Ovary (tissue), 9 donors: ENCODE results near the gene DSCAML1. TPM values are rescaled to one million over a fixed set of nuclear protein-coding genes. Genes with fewer than 3 reads are reported as not detected.

Source experiments
- DNase-seq, 5 donors: peaks; one replicate each; pipeline ENCODE4 v3.0.0-alpha.2; 2019 to 2020
- H3K27ac ChIP-seq, 2 donors: fragments of 200-600 bp; one replicate each; pipeline versions ENCODE4 v1.5.1 to v1.8.0; 2019 to 2022
- H3K27me3 ChIP-seq: fragments of 200-600 bp; one replicate; pipeline ENCODE4 v1.8.0; 2022
- H3K36me3 ChIP-seq: fragments of 200-600 bp; sonication (generic); one replicate; pipeline ENCODE4 v1.5.1; 2019
- H3K4me1 ChIP-seq: one replicate; pipeline ENCODE4 v1.8.1; 2013; ENCODE audit warnings: mild to moderate bottlenecking, moderate library complexity; ENCODE audit not compliant: insufficient read depth
- H3K4me3 ChIP-seq: fragments of 200-600 bp; sonication (generic); one replicate; pipeline ENCODE4 v1.5.1; 2017
- H3K9me3 ChIP-seq, 2 donors: fragments of 200-600 bp in 1 of 2; sonication (generic) in 1 of 2; one replicate each; pipeline versions ENCODE4 v1.5.1 to v1.8.1; 2013 to 2019; ENCODE audit warnings: mild to moderate bottlenecking in 1 of 2, moderate library complexity in 1 of 2
- EP300 ChIP-seq: sonication (generic); formaldehyde crosslinking; IDR thresholded peaks from one replicate; pipeline ENCODE4 v1.6.1; 2017; ENCODE audit warnings: antibody characterized with exemption
- POLR2A ChIP-seq: fragments of 450-650 bp; IDR thresholded peaks from one replicate; pipeline ENCODE4 v1.6.1; 2017; ENCODE audit warnings: antibody characterized with exemption, mild to moderate bottlenecking, moderate library complexity
- WGBS, 3 donors: extraction: QIAGEN DNeasy Blood & Tissue Kit in 1 of 3; methylation state at CpG; one replicate each; pipeline versions ENCODE4 v1.1.5 to v1.1.7; 2013 to 2017; 5-methylcytosine and 5-hydroxymethylcytosine counted together
- intact Hi-C, 4 donors: fragments of 100-400 bp; cut with DNase I; formaldehyde crosslinking; loops; one replicate each; pipeline versions ENCODE4 v1.11.0 to v1.15.1; 2022 to 2023
- polyA plus RNA-seq, 2 donors: library from polyadenylated mRNA; stranded (reverse); fragments of 200-250 nt in 1 of 2; fragments of 350-450 nt in 1 of 2; fragmentation: Illumina TruSeq in 1 of 2; extraction: RNeasy Lipid Tissue Mini Kit (QIAGEN cat#74804) in 1 of 2; gene quantifications; one replicate each; pipeline ENCODE4 v1.2.3, GENCODE V29; 2013 to 2014
- total RNA-seq, 7 donors: library from RNA; depleted of rRNA in 2 of 7; stranded (reverse); fragments of >200 nt in 2 of 7; fragmentation: NEBNext Ultra II Directional in 3 of 7; extraction: Animal tissue kit (Norgen Biotek cat#: 25700) in 3 of 7; gene quantifications; one replicate each; pipeline versions ENCODE4 v1.1.0 to v1.2.4, GENCODE V29; 2016 to 2023
- TF ChIP-seq, protein P1 (sequence below), 3 donors: fragments of 450-650 bp in 2 of 3; fragments of 200-600 bp in 1 of 3; IDR thresholded peaks; one replicate each; pipeline versions ENCODE4 v1.5.1 to v1.8.0; 2016 to 2022; ENCODE audit warnings: antibody characterized with exemption in 3 of 3, mild to moderate bottlenecking in 1 of 3
- donor health status: DM: no; HTN: no; CAD: no; lungs with moderate emphysema.
- donor health status: DM: no; HTN: no; CAD: no.
- donor health status: Bipolar disorder and iron deficiency.
- donor health status: DM: yes; HTN: yes; CAD: no.
- donor health status: DM: no; HTN: no; CAD: no.
- donor health status: DM: yes; HTN: yes; CAD: no.

DSCAML1 gene
- total and polyA plus RNA-seq, 9 donors: 0.77 to 16.5 (median 10.6) TPM

DNA sequence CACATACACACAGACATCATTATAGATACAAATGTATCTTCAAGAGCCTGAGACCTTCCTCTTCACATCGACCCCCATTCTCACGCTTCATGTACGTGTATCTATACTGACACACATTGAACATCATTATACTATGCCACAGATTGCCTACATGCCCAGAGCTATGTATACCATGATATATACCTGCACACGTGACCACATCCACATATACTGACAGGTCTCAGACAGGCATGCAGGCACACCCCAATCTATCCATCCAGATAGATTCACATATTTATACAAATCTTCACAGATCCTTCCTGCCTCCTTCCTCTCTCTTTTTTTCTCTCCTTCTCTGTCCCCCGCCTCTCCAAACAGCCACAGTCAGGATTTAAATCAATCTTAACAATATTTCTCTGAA lies 329.2 kb downstream of the DSCAML1 start:
- Histone ChIP-seq H3K36me3 (no peaks in the 10 kb centered on the region), H3K27ac (no peak overlapping the region), H3K4me1 (no peaks in the 10 kb centered on the region), H3K27me3 (no peaks in the 10 kb centered on the region), H3K4me3 (no peak overlapping the region), H3K9me3 (no peaks in the 10 kb centered on the region)
- intact Hi-C loops: no loop called here
- WGBS, 3 donors: 76 to 91% (median 90%) methylated on average over 5 of the region's 5 CpGs
- TF ChIP-seq, protein P1, sequence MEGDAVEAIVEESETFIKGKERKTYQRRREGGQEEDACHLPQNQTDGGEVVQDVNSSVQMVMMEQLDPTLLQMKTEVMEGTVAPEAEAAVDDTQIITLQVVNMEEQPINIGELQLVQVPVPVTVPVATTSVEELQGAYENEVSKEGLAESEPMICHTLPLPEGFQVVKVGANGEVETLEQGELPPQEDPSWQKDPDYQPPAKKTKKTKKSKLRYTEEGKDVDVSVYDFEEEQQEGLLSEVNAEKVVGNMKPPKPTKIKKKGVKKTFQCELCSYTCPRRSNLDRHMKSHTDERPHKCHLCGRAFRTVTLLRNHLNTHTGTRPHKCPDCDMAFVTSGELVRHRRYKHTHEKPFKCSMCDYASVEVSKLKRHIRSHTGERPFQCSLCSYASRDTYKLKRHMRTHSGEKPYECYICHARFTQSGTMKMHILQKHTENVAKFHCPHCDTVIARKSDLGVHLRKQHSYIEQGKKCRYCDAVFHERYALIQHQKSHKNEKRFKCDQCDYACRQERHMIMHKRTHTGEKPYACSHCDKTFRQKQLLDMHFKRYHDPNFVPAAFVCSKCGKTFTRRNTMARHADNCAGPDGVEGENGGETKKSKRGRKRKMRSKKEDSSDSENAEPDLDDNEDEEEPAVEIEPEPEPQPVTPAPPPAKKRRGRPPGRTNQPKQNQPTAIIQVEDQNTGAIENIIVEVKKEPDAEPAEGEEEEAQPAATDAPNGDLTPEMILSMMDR (IDR thresholded peaks at IDR 0.05): no peak
- TF ChIP-seq POLR2A: no peak
- no peak for TF ChIP-seq EP300
- DNase-seq: no peak

DNA sequence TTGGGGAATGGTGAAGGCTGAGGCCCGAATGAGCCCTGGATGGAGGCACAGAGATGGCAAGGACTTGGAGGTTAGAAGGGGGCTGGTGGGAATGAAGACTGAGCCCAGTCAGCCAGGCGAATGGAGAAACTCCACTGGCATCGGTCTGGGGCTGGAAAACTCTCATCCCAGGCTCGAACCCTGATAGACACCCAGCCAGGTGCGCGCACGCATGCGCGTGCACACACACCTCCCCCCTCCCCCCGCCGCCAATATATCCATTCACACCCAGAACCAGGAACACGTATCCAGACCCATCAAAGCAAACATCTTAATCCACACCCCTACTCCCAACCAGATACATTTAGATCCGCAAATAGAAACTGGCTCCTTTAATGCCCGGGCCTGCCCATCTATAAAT lies 330.1 kb downstream of the DSCAML1 start:
- Histone ChIP-seq H3K9me3 (no peaks in the 10 kb centered on the region), H3K27me3 (no peaks in the 10 kb centered on the region), H3K27ac (no peak overlapping the region), H3K4me3 (no peak overlapping the region), H3K4me1 (no peaks in the 10 kb centered on the region), H3K36me3 (no peaks in the 10 kb centered on the region)
- TF ChIP-seq POLR2A (no peak), EP300 (no peak)
- TF ChIP-seq, protein P1 (IDR thresholded peaks at IDR 0.05): no peak
- intact Hi-C loops: no loop called here
- WGBS, 3 donors: 93 to 94% (median 93%) methylated on average over 14 of the region's 14 CpGs
- DNase-seq: no peak

DNA sequence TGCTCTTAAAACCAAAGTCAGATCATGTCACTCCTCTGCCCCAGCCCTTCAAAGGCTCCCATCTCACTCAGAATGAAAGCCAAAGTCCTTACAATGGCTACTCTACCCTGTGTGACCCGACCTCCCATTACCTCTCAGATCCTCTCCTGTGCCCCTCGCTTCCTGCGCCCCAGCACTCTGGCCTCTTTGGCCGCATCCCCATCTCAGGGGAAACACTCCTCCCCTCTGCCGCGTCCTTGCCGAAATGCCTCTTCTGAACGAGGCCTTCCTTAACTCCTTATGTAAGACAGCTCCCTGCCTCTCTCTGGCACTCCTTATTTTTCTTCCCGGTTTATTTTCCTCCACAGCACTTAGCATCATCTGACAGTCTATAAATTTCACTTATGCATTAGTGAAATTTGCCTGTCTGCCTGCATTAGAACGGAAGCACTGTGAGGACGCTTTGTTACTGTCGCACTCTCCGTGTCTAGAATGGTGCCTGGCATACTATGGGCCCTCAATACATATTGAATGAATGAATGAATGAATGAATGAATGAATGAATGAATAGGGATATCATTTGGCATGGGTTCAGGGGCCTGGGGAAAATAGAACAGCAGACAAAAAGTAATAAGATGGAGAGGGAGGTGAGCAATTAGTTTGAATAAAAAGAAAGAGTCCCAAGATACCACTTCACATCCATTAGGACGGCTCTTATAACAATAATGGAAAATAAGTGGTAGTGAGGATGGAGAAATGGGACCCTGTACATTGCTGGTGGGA lies 331.6 kb downstream of the DSCAML1 start:
- no peak for TF ChIP-seq EP300
- TF ChIP-seq, protein P1 (IDR thresholded peaks at IDR 0.05): no peak
- TF ChIP-seq POLR2A: no peak
- no peak for DNase-seq
- no peak overlapping the region for H3K4me3 ChIP-seq
- H3K9me3 ChIP-seq: no peaks in the 10 kb centered on the region
- no peaks in the 10 kb centered on the region for H3K4me1 ChIP-seq
- no peaks in the 10 kb centered on the region for H3K27me3 ChIP-seq
- no peaks in the 10 kb centered on the region for H3K36me3 ChIP-seq
- WGBS, 3 donors: 73 to 80% (median 76%) methylated on average over 14 of the region's 14 CpGs
- H3K27ac ChIP-seq: no peak overlapping the region
- intact Hi-C loops: no loop called here

DNA sequence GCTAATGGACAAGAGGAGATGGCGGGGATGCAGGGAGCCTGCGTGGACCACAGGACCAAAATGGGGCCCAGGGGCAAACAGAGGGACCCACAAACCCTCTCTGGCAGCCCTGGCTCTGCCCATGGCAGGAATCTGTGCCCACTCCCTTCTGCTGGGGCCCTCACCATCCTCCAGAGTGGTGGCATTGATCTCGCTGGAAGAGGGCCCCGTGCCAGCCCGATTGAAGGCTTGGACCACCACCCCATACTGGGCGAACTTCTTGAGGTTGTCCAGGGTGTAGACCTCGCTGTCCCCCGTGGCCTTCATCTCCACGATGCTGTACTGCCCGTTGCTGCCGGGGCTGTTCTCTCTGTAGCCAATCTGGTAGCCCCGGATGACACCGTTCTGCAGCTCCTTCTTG lies 332.2 kb downstream of the DSCAML1 start:
- TF ChIP-seq, protein P1 (IDR thresholded peaks at IDR 0.05): no peak
- TF ChIP-seq POLR2A (no peak), EP300 (no peak)
- Histone ChIP-seq H3K36me3 (no peaks in the 10 kb centered on the region), H3K4me3 (no peak overlapping the region), H3K27ac (no peak overlapping the region), H3K4me1 (no peaks in the 10 kb centered on the region), H3K9me3 (no peaks in the 10 kb centered on the region), H3K27me3 (no peaks in the 10 kb centered on the region)
- DNase-seq: no peak
- 89 to 95% (median 93%) methylated on average over 13 of the region's 13 CpGs for WGBS, 3 donors
- intact Hi-C loops: no loop called here
